Measurements from ENCODE around the gene NME7. TPM values are rescaled to one million over a fixed set of nuclear protein-coding genes. Genes with fewer than 3 reads are reported as not detected.
A peak's percentile ranks its signal among the peaks of the same experiment; 100 is the strongest.

Gene NME7
- total and polyA plus RNA-seq, 7 donors: 4.4 to 39.9 (median 20.1) TPM

DNA sequence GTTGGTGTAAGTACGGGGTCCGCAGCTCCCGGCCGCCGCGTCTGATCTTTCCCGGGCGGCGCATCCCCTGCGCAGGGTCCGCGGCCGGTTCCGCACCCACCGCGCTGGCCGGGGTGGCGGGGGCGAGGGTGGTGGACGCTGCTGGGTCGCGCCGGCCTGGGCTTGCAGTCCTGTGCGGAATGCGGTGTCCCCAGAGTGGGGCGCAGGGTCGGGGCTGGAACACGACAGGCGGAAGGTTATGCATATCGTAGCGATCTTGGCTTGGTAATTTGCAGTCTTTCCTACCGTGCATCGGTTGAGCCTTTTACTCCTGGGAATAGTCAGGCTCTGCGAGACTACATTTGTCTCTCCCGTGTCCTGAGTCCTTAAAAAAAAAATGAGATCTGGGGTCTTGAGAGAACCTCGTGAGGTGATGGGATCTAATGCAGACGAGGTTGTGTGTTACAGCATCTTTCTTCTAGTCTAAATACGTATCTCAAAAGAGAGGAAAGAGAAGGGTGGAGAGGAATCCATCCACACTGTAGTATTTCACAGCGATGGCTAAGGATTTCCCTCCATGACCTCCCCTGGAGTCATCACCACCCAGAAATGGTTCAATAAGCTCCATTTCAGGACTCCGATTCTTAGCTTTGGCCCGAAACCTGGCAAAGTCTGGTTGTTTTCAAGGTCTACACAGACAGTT, 260.5 kb downstream of the NME7 start:
- TF ChIP-seq EP300 (IDR thresholded peaks at IDR 0.05) (no peak), POLR2AphosphoS5 (IDR thresholded peaks at IDR 0.05) (no peak), POLR2A (IDR thresholded peaks at IDR 0.05) (no peak)
- TF ChIP-seq, protein P1, sequence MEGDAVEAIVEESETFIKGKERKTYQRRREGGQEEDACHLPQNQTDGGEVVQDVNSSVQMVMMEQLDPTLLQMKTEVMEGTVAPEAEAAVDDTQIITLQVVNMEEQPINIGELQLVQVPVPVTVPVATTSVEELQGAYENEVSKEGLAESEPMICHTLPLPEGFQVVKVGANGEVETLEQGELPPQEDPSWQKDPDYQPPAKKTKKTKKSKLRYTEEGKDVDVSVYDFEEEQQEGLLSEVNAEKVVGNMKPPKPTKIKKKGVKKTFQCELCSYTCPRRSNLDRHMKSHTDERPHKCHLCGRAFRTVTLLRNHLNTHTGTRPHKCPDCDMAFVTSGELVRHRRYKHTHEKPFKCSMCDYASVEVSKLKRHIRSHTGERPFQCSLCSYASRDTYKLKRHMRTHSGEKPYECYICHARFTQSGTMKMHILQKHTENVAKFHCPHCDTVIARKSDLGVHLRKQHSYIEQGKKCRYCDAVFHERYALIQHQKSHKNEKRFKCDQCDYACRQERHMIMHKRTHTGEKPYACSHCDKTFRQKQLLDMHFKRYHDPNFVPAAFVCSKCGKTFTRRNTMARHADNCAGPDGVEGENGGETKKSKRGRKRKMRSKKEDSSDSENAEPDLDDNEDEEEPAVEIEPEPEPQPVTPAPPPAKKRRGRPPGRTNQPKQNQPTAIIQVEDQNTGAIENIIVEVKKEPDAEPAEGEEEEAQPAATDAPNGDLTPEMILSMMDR (IDR thresholded peaks at IDR 0.05): no peak
- peaks cover 0 to 55% (median 45%) of the 10 kb centered on the region in 4 donors for H3K4me1 ChIP-seq
- peak overlapping the region; percentile 96 to 97 (median 97) for H3K27ac ChIP-seq
- H3K36me3 ChIP-seq: peaks cover 4 to 8% (median 8%) of the 10 kb centered on the region in 4 donors
- no peaks in the 10 kb centered on the region for H3K9me3 ChIP-seq
- DNase-seq: no peak
- H3K4me3 ChIP-seq: peak overlapping the region; percentile 69 to 99 (median 98)
- H3K27me3 ChIP-seq: no peaks in the 10 kb centered on the region
- WGBS, 2 donors: 1 to 2% methylated on average over 41 of the region's 41 CpGs
- intact Hi-C loops (cut with DNase I): loop anchor here (1.0 to 10.0 kb wide), 7 partner anchors 53 to 882 kb away; partner anchors contain the start of gene SFT2D2

DNA sequence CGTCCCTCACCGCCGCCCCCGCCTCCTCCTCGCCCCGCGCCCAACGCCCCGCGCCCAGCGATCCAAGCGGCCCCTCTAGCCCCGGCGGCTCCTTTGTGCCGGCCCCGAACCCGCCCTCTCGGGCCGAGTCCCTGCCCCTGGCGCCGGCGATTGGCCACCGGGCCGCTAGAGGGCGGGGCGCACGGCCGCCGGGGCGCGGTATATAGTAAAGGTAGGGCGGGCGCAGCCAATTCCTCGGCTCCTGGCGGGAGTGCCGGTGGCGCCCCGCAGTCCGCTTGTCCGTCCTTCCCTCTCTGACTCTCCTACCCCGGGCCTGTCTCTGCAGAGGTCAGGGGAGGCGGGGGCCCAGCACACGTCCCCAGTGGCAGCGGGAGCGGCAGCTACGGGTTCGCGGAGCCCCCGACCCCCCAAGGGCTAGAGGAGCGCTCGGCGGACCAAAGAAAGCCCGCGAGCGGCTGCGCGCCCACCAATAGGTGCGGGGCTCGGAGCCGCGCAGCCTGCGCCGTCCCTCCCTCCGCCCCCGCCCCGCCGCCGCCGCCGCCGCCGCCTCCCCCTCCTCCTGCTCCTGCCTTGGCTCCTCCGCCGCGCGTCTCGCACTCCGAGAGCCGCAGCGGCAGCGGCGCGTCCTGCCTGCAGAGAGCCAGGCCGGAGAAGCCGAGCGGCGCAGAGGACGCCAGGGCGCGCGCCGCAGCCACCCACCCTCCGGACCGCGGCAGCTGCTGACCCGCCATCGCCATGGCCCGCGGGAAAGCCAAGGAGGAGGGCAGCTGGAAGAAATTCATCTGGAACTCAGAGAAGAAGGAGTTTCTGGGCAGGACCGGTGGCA, 261.3 kb downstream of the NME7 start, which contains the start of gene ATP1B1:
TSS of gene ATP1B1 (plus strand) at position 596 of the 826 bp plus-strand sequence. CDS start at position 736, 140 bp downstream.
- H3K4me1 ChIP-seq: peaks cover 0 to 51% (median 39%) of the 10 kb centered on the region in 4 donors
- DNase-seq: peak; percentile 94
- WGBS, 2 donors: 0% methylated on average over 100 of the region's 100 CpGs
- intact Hi-C loops (cut with DNase I): loop anchor here (1.0 to 10.0 kb wide), 7 partner anchors 54 to 882 kb away; partner anchors contain the start of gene SFT2D2
- H3K27ac ChIP-seq: peak within 1 kb of the TSS; percentile 96 to 97 (median 97)
- H3K9me3 ChIP-seq: no peaks in the 10 kb centered on the region
- no peaks in the 10 kb centered on the region for H3K27me3 ChIP-seq
- H3K36me3 ChIP-seq: peaks cover 0 to under 1% (median under 1%) of the 10 kb centered on the region in 4 donors
- TF ChIP-seq, protein P1 (IDR thresholded peaks at IDR 0.05): peak in 3 of 4 experiments; percentile 37 to 66 (median 57)
- TF ChIP-seq POLR2A (IDR thresholded peaks at IDR 0.05) (peak; percentile 89 to 96), POLR2AphosphoS5 (IDR thresholded peaks at IDR 0.05) (peak; percentile 93 to 98 (median 96)), EP300 (IDR thresholded peaks at IDR 0.05) (peak in 2 of 4 donors; percentile 6 to 35)
- H3K4me3 ChIP-seq: peak within 1 kb of the TSS; percentile 69 to 99 (median 98)

DNA sequence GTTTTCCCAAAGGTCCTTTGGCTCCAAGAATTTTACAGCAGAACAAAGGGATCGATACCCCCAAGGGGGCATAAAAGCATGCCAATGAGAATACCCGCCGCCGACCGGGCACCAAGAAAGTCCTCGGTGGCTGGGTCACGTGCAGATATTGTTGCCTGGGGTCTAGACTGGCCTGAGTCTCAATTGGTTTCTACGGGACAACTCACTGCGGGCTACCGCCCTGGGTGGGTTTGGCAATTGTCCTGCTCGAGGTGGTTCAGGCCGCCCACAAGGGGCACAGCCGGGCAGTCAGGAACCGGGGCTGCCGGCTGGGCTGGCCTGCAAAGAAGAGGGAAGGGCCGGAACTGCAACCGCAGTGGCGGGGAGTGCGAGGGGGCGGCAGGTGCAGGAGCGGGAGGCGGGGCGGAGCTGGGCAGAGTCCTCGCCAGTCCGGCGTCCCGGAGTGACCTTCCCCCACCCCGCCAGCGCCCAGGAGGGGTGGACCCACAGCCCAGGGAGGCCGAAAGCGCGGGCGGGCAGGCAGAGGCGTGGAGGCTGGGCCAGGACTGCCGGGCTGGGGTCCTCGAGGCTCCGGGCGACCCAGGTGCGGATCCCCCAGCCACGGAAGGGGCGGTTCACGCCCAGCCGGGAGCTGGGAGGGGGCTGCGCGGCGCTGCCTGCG, 262.0 kb downstream of the NME7 start:
- Histone ChIP-seq H3K36me3 (no peaks in the 10 kb centered on the region), H3K27ac (peak overlapping the region; percentile 96 to 97 (median 97)), H3K4me1 (peaks cover 0 to 43% (median 32%) of the 10 kb centered on the region in 4 donors), H3K9me3 (no peaks in the 10 kb centered on the region), H3K27me3 (no peaks in the 10 kb centered on the region), H3K4me3 (peak overlapping the region; percentile 69 to 99 (median 98))
- intact Hi-C loops (cut with DNase I): loop anchor here (1.0 to 10.0 kb wide), 7 partner anchors 55 to 881 kb away; partner anchors contain the start of gene SFT2D2
- peak; percentile 87 for DNase-seq
- TF ChIP-seq POLR2AphosphoS5 (IDR thresholded peaks at IDR 0.05) (peak in 1 of 4 donors; percentile 2), POLR2A (IDR thresholded peaks at IDR 0.05) (no peak)
- TF ChIP-seq, protein P1 (IDR thresholded peaks at IDR 0.05): no peak
- WGBS, 2 donors: 1 to 2% methylated on average over 47 of the region's 47 CpGs

DNA sequence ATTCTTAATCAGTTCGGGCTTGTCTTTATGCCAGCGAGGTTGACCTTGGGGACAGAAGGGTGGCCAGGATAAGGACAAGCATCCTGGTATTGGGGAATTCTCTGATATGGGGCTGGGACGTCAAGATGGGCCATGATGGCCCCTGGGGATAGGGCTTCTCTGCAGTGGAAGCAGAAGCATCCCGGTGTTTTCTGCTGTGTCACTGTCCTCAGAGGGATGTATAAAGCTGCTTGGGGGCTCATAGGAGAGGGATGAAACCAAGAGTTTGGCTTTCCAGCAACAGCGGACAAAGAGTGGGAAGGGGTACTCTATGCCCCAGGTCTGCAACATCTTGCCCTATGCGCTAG, 262.5 kb downstream of the NME7 start:
- Histone ChIP-seq H3K27me3 (no peaks in the 10 kb centered on the region), H3K4me1 (peaks cover 0 to 38% (median 27%) of the 10 kb centered on the region in 4 donors), H3K36me3 (no peaks in the 10 kb centered on the region), H3K27ac (peak overlapping the region; percentile 96 to 97 (median 97)), H3K9me3 (no peaks in the 10 kb centered on the region), H3K4me3 (peak overlapping the region in 2 of 4 donors; percentile 69 to 96)
- TF ChIP-seq POLR2AphosphoS5 (IDR thresholded peaks at IDR 0.05): no peak
- TF ChIP-seq, protein P1 (IDR thresholded peaks at IDR 0.05): no peak
- no peak for TF ChIP-seq EP300 (IDR thresholded peaks at IDR 0.05)
- TF ChIP-seq POLR2A (IDR thresholded peaks at IDR 0.05): no peak
- 22 to 64% methylated on average over 6 of the region's 6 CpGs for WGBS, 2 donors
- DNase-seq: no peak
- intact Hi-C loops (cut with DNase I): loop anchor here (5.0 to 10.0 kb wide), 6 partner anchors 242 to 880 kb away; partner anchors contain the start of gene SFT2D2

All from sigmoid colon (tissue), 7 donors.